Chondrocyte (in vitro differentiated cells): Measurements from ENCODE around the gene PTPN3. TPM values are rescaled to one million over a fixed set of nuclear protein-coding genes. Genes with fewer than 3 reads are reported as not detected.

Experiments
- DNase-seq: peaks from one replicate; pipeline ENCODE4 v3.0.0; 2021; ENCODE audit warnings: mixed read lengths, low spot score
- H3K27ac Mint-ChIP-seq: one replicate; pipeline ENCODE4 v1.8.0; 2021; ENCODE audit warnings: mild to moderate bottlenecking, moderate library complexity, mixed read lengths; ENCODE audit not compliant: unreplicated experiment
- H3K27me3 Mint-ChIP-seq: 2 replicates; pipeline ENCODE4 v1.8.0; 2021; ENCODE audit warnings: low read depth, mixed read lengths
- H3K36me3 Mint-ChIP-seq: 2 replicates; pipeline ENCODE4 v1.8.0; 2021; ENCODE audit warnings: low read depth, mixed read lengths
- H3K4me1 Mint-ChIP-seq: 2 replicates; pipeline ENCODE4 v1.8.0; 2021; ENCODE audit warnings: low read depth, mild to moderate bottlenecking, mixed read lengths
- H3K4me3 Mint-ChIP-seq: one replicate; pipeline ENCODE4 v1.8.0; 2021; ENCODE audit warnings: mild to moderate bottlenecking, moderate library complexity, mixed read lengths; ENCODE audit not compliant: unreplicated experiment
- H3K9me3 Mint-ChIP-seq: 2 replicates; pipeline ENCODE4 v1.8.0; 2021; ENCODE audit warnings: low read depth, mixed read lengths
- total RNA-seq: library from RNA; stranded (reverse); gene quantifications from 3 replicates; pipeline ENCODE4 v1.2.1, GENCODE V29; 2021
- TF ChIP-seq, protein P1 (sequence below): fragments of 200-600 bp; sonication (generic); IDR thresholded peaks from 2 replicates; pipeline ENCODE4 v1.5.0; 2021; ENCODE audit warnings: antibody characterized with exemption, mild to moderate bottlenecking, moderate library complexity

Gene PTPN3
- total RNA-seq, 1 donor from 2014 or later, result 7.2 TPM

- no peaks in the 10 kb centered on the region for H3K9me3 Mint-ChIP-seq
- H3K36me3 Mint-ChIP-seq, result peaks cover 9% of the 10 kb centered on the region
- H3K4me1 Mint-ChIP-seq, result peaks cover 10% of the 10 kb centered on the region
- TF ChIP-seq, protein P1, sequence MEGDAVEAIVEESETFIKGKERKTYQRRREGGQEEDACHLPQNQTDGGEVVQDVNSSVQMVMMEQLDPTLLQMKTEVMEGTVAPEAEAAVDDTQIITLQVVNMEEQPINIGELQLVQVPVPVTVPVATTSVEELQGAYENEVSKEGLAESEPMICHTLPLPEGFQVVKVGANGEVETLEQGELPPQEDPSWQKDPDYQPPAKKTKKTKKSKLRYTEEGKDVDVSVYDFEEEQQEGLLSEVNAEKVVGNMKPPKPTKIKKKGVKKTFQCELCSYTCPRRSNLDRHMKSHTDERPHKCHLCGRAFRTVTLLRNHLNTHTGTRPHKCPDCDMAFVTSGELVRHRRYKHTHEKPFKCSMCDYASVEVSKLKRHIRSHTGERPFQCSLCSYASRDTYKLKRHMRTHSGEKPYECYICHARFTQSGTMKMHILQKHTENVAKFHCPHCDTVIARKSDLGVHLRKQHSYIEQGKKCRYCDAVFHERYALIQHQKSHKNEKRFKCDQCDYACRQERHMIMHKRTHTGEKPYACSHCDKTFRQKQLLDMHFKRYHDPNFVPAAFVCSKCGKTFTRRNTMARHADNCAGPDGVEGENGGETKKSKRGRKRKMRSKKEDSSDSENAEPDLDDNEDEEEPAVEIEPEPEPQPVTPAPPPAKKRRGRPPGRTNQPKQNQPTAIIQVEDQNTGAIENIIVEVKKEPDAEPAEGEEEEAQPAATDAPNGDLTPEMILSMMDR, result no peak
- H3K4me3 Mint-ChIP-seq, result no peak overlapping the region
- H3K27me3 Mint-ChIP-seq, result no peaks in the 10 kb centered on the region
- DNase-seq, result no peak
- H3K27ac Mint-ChIP-seq, result no peak overlapping the region
These were observed 43.4 kb downstream of the PTPN3 start for GRCh38 chr9:109454601-109455155.

DNA sequence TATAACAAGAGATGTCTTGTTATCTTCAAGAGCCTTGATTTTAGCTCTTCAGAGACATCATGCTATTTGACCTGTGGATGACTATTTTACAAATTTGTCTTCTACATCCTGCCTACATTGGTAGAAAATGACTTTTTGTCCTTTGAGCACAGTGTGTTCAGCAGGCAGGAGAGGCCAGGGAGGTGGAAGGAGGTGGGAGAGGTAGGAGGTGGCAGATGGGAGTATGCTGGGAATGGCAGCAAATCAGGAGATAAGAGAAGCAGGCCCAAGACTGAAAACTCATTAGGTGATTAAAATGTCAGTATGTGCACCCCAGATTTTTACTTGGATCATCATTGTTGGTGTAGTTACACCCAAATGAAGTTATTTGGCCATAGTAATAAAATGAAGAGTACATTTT lies 44.1 kb downstream of the PTPN3 start:
- Mint-ChIP-seq H3K27ac (no peak overlapping the region), H3K4me1 (peaks cover 14% of the 10 kb centered on the region), H3K9me3 (no peaks in the 10 kb centered on the region), H3K36me3 (peaks cover 9% of the 10 kb centered on the region), H3K27me3 (no peaks in the 10 kb centered on the region), H3K4me3 (no peak overlapping the region)
- TF ChIP-seq, protein P1, result no peak
- DNase-seq, result no peak

DNA sequence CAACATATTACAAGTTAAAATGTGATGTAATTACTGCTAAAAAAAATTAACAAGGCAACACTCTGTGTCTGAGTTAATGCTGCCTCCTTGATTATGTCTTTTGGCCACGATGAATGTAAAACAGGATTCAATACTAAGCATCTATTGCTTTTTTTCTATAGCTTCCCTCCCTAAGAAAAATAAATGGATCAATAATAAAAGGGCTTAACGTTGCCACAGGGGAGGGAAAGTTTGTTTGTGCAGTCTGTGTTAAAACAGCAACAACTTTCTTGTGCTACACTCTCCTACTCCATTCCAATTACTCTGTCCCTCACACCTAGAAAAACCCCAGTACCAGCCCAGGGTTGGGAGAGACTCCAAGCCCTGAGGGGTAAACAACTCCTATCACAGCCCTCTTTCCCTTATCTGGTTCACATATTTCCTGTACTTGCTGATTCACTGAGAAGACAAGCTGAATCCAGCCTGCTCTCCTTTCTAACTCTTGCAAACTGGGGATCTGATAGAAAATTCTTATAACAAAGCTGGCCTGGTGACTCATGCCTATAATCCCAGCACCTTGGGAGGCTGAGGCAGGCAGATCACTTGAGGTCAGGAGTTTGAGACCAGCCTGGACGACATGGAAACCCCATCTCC lies 44.8 kb downstream of the PTPN3 start:
- TF ChIP-seq, protein P1, result no peak
- H3K27ac Mint-ChIP-seq, result peak overlapping the region; percentile 70
- peaks cover 18% of the 10 kb centered on the region for H3K4me1 Mint-ChIP-seq
- no peaks in the 10 kb centered on the region for H3K27me3 Mint-ChIP-seq
- H3K36me3 Mint-ChIP-seq, result peaks cover 9% of the 10 kb centered on the region
- no peak for DNase-seq
- H3K9me3 Mint-ChIP-seq, result no peaks in the 10 kb centered on the region
- H3K4me3 Mint-ChIP-seq, result no peak overlapping the region

DNA sequence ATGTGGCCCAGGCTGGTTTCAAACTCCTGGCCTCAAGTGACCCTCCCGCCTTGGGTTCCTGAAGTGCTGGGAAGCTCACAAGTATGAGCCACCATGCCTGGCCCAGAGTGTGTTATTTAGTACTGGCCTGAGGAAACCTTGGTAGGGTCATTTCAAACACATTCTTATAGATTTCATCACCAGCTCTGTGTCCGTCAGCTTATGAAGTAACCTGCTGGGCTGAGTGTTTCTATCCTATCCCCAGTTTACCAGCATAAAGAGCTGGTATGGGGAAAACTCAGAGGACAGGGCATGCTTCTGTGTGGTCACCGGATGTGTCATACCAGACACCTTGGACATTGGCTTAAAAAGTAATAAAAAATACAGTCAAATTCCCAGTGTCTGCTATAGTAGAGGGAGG lies 45.3 kb downstream of the PTPN3 start:
- H3K9me3 Mint-ChIP-seq, result no peaks in the 10 kb centered on the region
- no peak for DNase-seq
- TF ChIP-seq, protein P1, result no peak
- peak overlapping the region; percentile 70 for H3K27ac Mint-ChIP-seq
- peaks cover 23% of the 10 kb centered on the region for H3K4me1 Mint-ChIP-seq
- no peaks in the 10 kb centered on the region for H3K27me3 Mint-ChIP-seq
- peaks cover 9% of the 10 kb centered on the region for H3K36me3 Mint-ChIP-seq
- no peak overlapping the region for H3K4me3 Mint-ChIP-seq

GRCh38 chr9:109451311-109452025 lies 46.6 kb downstream of the PTPN3 start:
- Mint-ChIP-seq H3K4me3 (no peak overlapping the region), H3K27ac (no peak overlapping the region), H3K27me3 (no peaks in the 10 kb centered on the region), H3K4me1 (peaks cover 26% of the 10 kb centered on the region), H3K36me3 (peaks cover 8% of the 10 kb centered on the region), H3K9me3 (no peaks in the 10 kb centered on the region)
- TF ChIP-seq, protein P1, result no peak
- DNase-seq, result no peak
